GM08714 (cell line): Measurements from ENCODE around the gene TICAM1.
A peak's percentile ranks its signal among the peaks of the same experiment; 100 is the strongest.
"Not testable (repeated sequence)": the region's sequence is repeated elsewhere in the genome, so short reads cannot be mapped to it uniquely, and the experiment has no call there.

Experiments used
- H3K4me3 ChIP-seq: fragments of 200-500 bp; sonication (Bioruptor generic); 2 replicates; pipeline ENCODE4 v1.5.1; 2014; ENCODE audit warnings: mild to moderate bottlenecking, low read length, inconsistent platforms
- ZNF274 ChIP-seq: IDR thresholded peaks from 2 replicates; pipeline ENCODE4 v1.6.1; 2012; ENCODE audit warnings: mild to moderate bottlenecking, low read depth, low read length

TICAM1 gene

GRCh38 chr19:4831304-4831978, at the start of gene TICAM1:
TICAM1 (minus strand) TSS chr19:4831712; CDS start chr19:4818377, 13,335 bp downstream.
- no peak for TF ChIP-seq ZNF274
- peak within 1 kb of the TSS; percentile 72 for H3K4me3 ChIP-seq

DNA sequence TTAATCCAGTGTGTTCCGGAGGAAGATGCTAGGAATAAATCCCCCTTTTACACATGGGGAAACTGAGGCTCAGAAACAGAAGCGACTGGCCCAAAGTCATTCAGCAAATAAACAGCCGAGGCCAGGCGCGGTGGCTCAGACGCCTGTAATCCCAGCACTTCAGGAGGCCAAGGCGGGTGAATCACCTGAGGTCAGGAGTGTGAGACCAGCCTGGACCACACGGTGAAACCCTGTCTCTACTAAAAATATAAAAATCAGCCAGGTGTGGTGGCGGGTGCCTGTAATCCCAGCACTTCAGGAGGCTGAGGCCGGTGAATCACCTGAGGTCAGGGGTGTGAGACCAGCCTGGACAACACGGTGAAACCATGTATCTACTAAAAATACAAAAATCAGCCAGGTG, 47.5 kb upstream of the TICAM1 start:
- no peak overlapping the region for H3K4me3 ChIP-seq
- TF ChIP-seq ZNF274 = no peak

DNA sequence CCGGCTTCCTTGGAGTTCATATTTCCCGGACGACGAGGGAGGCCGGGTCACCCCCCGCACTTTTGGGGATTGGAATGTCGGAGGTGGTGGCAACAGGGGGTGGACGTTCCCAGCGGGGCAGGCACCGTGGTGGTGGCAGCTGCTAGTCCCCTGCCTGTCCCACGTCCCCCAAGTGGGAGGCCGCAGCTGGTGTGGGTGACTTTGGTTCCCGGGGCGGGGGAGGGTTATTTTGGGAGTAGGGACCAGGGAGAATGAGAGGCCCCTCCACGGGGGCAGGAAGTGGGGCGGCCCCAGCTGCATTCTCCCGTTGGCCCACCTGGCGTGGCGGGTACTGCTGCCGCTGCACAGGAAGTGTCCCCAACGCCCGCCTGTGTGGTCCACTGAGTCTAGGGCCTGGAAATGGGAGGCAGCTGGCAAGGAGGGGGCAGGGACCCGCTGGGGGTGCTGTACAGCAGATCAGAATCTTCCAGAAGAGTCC, 47.0 kb upstream of the TICAM1 start:
- no peak for TF ChIP-seq ZNF274
- no peak overlapping the region for H3K4me3 ChIP-seq

GRCh38 chr19:4877753-4878490, 46.4 kb upstream of the TICAM1 start:
- no peak for TF ChIP-seq ZNF274
- no peak overlapping the region for H3K4me3 ChIP-seq

DNA sequence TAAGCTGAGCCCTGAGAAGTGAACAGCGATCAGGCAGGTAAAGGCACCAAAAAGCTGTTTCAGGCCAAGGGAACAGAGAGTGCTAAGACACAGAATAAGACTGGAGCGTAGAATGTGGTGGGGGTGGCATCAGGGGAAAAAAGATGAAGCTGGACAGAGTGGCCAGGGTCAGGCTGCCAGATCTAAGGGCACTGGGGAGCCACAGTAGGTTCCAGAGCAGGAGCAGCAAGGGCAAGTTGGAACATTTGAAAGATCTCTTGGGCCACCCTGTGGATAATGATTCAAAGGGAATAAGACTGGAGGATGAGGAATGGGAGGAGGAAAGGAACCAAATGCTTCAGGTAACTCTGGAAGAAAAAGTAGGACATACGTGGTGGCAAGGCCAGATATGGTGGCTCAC, 42.4 kb upstream of the TICAM1 start:
- no peak for TF ChIP-seq ZNF274
- no peak overlapping the region for H3K4me3 ChIP-seq

- no peak for TF ChIP-seq ZNF274
- H3K4me3 ChIP-seq = no peak overlapping the region
These were observed 40.2 kb upstream of the TICAM1 start for GRCh38 chr19:4871711-4872110.

DNA sequence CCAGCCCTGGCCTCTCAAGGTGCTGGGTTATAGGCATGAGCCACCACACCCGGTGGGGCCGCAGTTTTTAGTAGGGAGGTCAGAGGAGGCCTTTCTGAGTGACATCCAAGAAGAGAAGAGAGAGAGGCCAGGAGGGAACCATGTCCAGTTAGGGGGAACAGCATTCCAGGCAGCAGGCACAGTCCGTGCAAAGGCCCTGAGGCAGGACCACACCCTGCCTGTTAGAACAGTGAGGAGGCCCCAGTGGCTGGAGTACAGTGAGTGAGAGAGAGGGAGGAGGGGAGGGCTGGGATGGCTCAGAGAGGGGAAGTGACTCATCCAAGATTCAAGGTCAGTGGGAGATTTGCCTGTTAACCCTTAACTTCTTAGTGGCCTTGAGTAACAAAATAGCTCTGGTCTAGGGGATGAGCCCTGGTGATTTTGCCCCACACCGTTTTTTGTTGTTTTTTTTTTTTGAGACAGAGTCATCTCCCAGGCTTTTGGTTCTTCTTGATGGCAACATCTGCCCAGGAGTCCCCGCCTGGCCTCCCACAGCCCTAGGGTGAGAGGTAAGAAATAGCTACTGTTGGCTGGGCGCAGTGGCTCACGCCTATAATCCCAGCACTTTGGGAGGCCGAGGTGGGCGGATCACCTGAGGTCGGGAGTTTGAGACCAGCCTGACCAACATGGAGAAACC, 38.7 kb upstream of the TICAM1 start:
- TF ChIP-seq ZNF274 = no peak
- H3K4me3 ChIP-seq = no peak overlapping the region

DNA sequence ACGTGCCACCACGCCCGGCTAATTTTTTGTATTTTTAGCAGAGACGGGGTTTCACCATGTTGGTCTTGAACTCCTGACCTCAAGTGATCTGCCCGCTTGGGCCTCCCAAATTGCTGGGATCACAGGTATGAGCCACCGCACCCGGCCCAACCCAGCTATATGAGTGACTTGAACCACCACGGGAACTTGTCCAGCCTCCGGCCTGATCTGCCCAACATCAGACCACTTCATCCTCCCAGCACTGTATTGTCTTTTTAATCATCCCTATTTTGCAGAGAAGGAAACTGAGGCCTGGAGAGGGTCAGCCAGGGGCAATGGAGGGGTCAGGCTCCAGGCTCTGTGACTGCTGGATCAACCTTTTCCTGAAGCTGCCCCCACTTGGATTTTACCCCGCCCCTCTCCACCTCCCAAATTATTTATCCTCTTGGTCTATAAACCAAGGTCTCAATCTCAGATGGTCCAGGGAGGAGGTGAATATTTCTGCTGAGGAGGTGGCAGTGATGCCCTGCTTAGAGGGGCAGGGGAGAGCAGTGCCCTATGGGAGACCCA, 36.8 kb upstream of the TICAM1 start:
- no peak for TF ChIP-seq ZNF274
- no peak overlapping the region for H3K4me3 ChIP-seq

DNA sequence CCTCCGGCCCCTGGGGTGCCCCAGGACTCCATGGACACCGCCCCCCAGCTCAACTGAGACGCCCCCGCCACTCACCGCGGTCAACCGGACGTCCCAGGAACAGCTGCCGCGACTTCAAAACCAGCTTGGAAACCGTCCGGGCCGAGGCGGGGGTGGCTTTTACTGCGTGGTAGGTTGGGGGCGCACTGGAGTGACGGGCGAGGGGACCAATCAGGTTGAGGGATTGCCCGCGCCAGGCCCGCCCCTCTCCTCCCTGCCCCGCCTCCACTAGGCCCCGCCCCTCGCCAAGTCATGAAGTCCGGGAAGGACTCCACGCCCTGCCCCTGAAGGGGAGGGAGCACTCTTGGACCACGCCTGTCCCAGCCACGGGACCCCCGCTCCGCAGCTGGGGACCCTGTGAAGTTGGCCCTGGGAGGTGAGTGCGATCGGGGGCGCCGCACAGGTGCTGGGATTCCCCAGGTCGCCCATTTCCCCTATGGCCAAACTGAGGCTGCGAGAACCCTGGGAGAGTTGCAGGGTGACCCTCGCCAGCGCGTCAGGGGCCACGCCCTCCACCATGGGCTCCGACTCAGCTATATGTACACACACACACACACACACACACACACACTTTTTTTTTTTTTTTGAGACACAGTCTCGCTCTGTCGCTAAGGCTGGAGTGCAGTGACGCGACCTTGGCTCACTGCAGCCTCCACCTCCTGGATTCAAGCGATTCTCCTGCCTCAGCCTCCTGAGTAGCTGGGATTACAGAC, 36.2 kb upstream of the TICAM1 start, which contains the start of gene PLIN3:
TSS of gene PLIN3 (minus strand) at position 134 of the 752 bp plus-strand sequence. CDS start 6,273 bp downstream, outside the sequence.
- no peak for TF ChIP-seq ZNF274

GRCh38 chr19:4866595-4867424, 35.3 kb upstream of the TICAM1 start:
- no peak for TF ChIP-seq ZNF274
- peak overlapping the region; percentile 73 for H3K4me3 ChIP-seq

More for the DNA sequence above, 36.2 kb upstream of the TICAM1 start, which contains the start of gene PLIN3:
- peak within 1 kb of the TSS; percentile 76 for H3K4me3 ChIP-seq

DNA sequence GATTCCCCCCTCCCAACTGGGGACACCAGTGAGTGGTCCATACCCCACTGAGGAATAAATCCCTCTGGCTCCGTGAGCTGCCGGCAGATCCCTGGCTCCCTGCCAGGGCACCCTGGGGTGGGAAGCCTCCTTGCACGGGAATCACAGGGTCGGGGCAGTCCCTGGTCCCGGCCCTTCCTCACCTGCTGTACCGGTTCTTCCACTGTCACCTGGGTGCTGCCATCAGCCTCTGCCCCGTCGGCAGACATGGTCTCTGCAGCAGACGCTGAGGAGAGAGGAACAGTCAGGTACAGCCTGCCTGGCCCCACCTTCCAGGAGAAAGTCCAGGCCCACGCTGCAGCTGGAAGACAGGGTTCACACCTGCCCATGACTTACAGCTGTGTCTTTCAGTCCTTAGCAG, 29.6 kb upstream of the TICAM1 start:
- no peak for TF ChIP-seq ZNF274

DNA sequence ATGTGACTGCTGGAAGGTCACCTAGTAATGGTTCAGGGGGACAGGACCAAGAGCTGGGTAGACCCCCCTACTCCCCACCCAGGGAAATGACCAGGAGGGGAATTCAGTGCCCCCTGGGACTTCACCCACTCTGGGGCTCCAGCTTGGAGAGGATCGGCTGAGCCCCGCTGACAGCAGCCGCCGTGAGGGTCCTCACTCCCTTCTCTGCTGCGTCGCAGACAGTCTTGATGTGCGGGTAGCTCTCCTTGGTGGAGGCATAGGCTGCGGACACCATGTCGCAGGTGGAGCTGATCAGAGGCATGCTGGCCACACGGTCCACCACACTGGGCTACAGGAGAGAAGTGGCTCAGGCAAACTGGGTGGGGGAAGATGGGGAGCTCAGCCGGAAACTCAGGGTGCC, 28.2 kb upstream of the TICAM1 start:
- TF ChIP-seq ZNF274 = no peak

More for the DNA sequence above, 29.6 kb upstream of the TICAM1 start:
- H3K4me3 ChIP-seq = no peak overlapping the region

GRCh38 chr19:4856468-4856867, 25.0 kb upstream of the TICAM1 start:
- not testable (repeated sequence) for H3K4me3 ChIP-seq

More for the DNA sequence above, 28.2 kb upstream of the TICAM1 start:
- H3K4me3 ChIP-seq = no peak overlapping the region

GRCh38 chr19:4853506-4853905, 22.0 kb upstream of the TICAM1 start:
- H3K4me3 ChIP-seq = not testable (repeated sequence)
